ENCODE measurements around the gene MPST.

MPST gene

DNA sequence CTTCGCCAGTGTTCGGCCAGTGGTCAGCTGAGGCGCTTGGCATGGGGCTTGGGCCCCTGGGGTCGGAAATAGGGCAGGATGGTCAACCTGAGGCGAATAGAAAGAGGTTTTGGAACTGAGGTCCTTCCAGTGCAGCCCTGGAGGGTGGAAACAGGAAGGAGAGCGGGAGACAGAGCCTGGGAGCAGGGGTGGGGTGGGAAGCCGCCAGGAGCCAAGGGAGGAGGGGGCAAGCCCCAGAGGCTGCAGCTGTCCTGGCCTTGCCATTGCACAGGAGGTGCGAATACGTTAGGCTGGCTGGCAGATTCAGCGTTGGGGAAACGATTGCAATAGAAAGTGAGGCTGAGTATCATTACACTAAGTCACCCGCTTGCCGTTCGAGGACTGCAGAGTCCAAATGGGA is 18.1 kb downstream of the MPST start:
- Histone ChIP-seq H3K4me2 (ENCODE audit: low read length) (no peak overlapping the region), H3K27me3 (ENCODE audit: control insufficient read depth, low read length) (peaks cover 28% of the 10 kb centered on the region), H3K4me1 (ENCODE audit: control insufficient read depth, low read length) (no peaks in the 10 kb centered on the region), H3K4me3 (ENCODE audit: low read length) (no peak overlapping the region), H3K9me2 (replicated peaks; ENCODE audit: control insufficient read depth, low read length) (no peaks in the 10 kb centered on the region), H3F3A (ENCODE audit: control insufficient read depth, insufficient read depth) (no peaks in the 10 kb centered on the region), H3K79me2 (ENCODE audit: control insufficient read depth, low read length) (no peaks in the 10 kb centered on the region), H3K9me3 (ENCODE audit: control insufficient read depth, insufficient read depth, low read length) (no peaks in the 10 kb centered on the region), H3K27ac (ENCODE audit: low read depth, low read length) (no peak overlapping the region), H3K36me3 (ENCODE audit: control insufficient read depth, low read length) (no peaks in the 10 kb centered on the region), H4K20me1 (ENCODE audit: control insufficient read depth, insufficient read depth, low read depth, low read length) (no peaks in the 10 kb centered on the region)
- no peak for TF ChIP-seq EZH2phosphoT487 (IDR thresholded peaks at IDR 0.05; ENCODE audit: borderline replicate concordance, low read length)
- TF ChIP-seq, protein P1, sequence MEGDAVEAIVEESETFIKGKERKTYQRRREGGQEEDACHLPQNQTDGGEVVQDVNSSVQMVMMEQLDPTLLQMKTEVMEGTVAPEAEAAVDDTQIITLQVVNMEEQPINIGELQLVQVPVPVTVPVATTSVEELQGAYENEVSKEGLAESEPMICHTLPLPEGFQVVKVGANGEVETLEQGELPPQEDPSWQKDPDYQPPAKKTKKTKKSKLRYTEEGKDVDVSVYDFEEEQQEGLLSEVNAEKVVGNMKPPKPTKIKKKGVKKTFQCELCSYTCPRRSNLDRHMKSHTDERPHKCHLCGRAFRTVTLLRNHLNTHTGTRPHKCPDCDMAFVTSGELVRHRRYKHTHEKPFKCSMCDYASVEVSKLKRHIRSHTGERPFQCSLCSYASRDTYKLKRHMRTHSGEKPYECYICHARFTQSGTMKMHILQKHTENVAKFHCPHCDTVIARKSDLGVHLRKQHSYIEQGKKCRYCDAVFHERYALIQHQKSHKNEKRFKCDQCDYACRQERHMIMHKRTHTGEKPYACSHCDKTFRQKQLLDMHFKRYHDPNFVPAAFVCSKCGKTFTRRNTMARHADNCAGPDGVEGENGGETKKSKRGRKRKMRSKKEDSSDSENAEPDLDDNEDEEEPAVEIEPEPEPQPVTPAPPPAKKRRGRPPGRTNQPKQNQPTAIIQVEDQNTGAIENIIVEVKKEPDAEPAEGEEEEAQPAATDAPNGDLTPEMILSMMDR (IDR thresholded peaks at IDR 0.05; ENCODE audit: low read depth, low read length, poor library complexity, severe bottlenecking), result no peak

DNA sequence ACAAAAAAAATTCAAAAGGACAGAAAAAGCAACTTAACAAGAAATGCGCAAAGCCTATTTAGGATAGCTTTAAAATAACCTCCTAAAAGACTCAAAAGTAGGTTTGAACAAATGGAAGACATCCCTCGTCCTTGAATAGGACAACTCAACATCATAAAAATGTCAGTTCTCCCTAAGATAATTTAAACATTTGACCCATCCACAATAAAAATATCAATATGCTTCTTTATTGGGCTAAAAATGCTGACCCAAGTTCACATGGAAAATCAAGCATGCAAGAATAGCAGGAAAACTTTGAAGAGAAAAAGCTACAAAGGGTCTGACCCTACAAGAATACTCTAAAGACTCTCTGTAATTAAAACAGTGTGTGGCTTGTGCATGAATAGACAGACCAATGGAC is 19.9 kb downstream of the MPST start:
- Histone ChIP-seq H3K27ac (ENCODE audit: low read depth, low read length) (no peak overlapping the region), H3K79me2 (ENCODE audit: control insufficient read depth, low read length) (no peaks in the 10 kb centered on the region), H3K36me3 (ENCODE audit: control insufficient read depth, low read length) (no peaks in the 10 kb centered on the region), H4K20me1 (ENCODE audit: control insufficient read depth, insufficient read depth, low read depth, low read length) (no peaks in the 10 kb centered on the region), H3K27me3 (ENCODE audit: control insufficient read depth, low read length) (peaks cover 36% of the 10 kb centered on the region), H3F3A (ENCODE audit: control insufficient read depth, insufficient read depth) (no peaks in the 10 kb centered on the region), H3K4me2 (ENCODE audit: low read length) (no peak overlapping the region), H3K9me3 (ENCODE audit: control insufficient read depth, insufficient read depth, low read length) (no peaks in the 10 kb centered on the region), H3K4me1 (ENCODE audit: control insufficient read depth, low read length) (peaks cover 3% of the 10 kb centered on the region; the same call in 1 of the 2 replicates), H3K4me3 (ENCODE audit: low read length) (no peak overlapping the region), H3K9me2 (replicated peaks; ENCODE audit: control insufficient read depth, low read length) (no peaks in the 10 kb centered on the region)
- TF ChIP-seq, protein P1 (IDR thresholded peaks at IDR 0.05; ENCODE audit: low read depth, low read length, poor library complexity, severe bottlenecking), result no peak
- no peak for TF ChIP-seq EZH2phosphoT487 (IDR thresholded peaks at IDR 0.05; ENCODE audit: borderline replicate concordance, low read length)

DNA sequence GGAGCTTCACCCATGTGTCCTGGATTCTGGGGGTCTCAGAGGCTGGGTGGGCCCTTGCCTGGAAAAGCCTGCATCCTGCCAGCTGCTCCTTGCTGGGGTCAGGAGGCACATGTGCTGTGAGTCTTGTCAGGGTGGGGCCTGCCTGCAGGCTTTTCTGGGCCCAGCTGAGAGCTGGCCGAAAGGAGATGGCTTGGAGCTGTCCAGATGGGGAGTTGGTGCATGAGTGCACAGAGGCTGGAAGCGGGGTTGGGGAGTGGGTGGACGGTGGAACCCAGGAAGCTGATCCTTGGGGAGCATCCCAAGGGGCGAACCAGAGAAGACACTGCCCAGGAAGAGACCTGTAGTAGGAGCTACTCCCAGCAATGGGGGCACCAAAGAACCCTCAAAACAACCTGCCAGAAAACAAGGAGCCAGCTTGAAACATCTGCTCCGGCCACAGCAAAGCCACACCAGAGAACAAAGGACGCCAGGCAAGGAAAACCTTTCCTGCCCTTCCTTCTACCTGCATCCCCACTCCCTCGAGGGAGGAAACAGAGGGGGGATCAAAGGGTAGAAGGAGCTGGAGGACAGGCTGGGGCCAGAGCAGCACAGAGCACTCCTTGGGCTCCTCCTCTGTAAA is 23.8 kb downstream of the MPST start:
- Histone ChIP-seq H4K20me1 (ENCODE audit: control insufficient read depth, insufficient read depth, low read depth, low read length) (no peaks in the 10 kb centered on the region), H3K27me3 (ENCODE audit: control insufficient read depth, low read length) (peaks cover 33% of the 10 kb centered on the region), H3K79me2 (ENCODE audit: control insufficient read depth, low read length) (no peaks in the 10 kb centered on the region), H3F3A (ENCODE audit: control insufficient read depth, insufficient read depth) (no peaks in the 10 kb centered on the region), H3K9me2 (replicated peaks; ENCODE audit: control insufficient read depth, low read length) (no peaks in the 10 kb centered on the region), H3K9me3 (ENCODE audit: control insufficient read depth, insufficient read depth, low read length) (no peaks in the 10 kb centered on the region), H3K4me3 (ENCODE audit: low read length) (no peak overlapping the region), H3K4me2 (ENCODE audit: low read length) (no peak overlapping the region), H3K27ac (ENCODE audit: low read depth, low read length) (no peak overlapping the region), H3K4me1 (ENCODE audit: control insufficient read depth, low read length) (peaks cover 8% of the 10 kb centered on the region; the same call in 1 of the 2 replicates), H3K36me3 (ENCODE audit: control insufficient read depth, low read length) (no peaks in the 10 kb centered on the region)
- no peak for TF ChIP-seq EZH2phosphoT487 (IDR thresholded peaks at IDR 0.05; ENCODE audit: borderline replicate concordance, low read length)

DNA sequence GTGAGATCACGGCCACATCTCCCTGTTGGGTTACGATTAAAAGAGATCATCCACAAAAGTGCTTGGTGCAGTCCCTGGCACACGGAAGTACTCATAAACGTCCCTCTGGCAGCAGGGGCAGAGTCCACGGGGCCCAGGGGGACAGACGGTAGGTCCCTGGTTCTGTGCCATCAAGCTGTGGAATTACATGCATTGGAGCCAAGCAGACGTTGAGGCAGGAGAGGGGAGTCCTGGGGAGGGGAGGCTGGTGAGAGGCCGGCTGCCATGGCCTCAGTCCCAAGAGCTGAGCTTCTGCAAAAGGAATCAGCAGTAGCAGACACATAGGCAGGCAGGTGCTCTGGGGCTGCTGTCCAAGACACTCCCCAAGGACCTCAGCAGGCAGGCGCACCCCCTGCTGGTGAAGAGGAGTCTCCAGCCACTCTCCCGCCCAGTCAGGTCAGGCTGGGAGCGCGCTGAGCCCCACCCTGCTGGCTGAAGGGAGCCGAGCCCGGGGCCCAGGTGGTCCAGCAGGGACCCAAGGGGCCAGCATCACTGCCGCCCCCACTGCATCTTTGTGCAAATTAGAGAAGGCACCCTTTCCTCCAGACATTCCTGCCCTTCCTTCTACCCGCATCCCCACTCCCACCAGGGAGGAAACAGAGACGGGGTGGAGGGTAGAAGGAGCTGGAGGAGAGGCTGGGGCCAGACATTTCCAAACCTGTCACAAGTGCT is 24.4 kb downstream of the MPST start:
- Histone ChIP-seq H3K27me3 (ENCODE audit: control insufficient read depth, low read length) (peaks cover 33% of the 10 kb centered on the region), H3K4me3 (ENCODE audit: low read length) (no peak overlapping the region), H3K36me3 (ENCODE audit: control insufficient read depth, low read length) (no peaks in the 10 kb centered on the region), H3K27ac (ENCODE audit: low read depth, low read length) (no peak overlapping the region), H3K4me2 (ENCODE audit: low read length) (no peak overlapping the region), H3K9me2 (replicated peaks; ENCODE audit: control insufficient read depth, low read length) (no peaks in the 10 kb centered on the region), H3F3A (ENCODE audit: control insufficient read depth, insufficient read depth) (no peaks in the 10 kb centered on the region), H3K79me2 (ENCODE audit: control insufficient read depth, low read length) (no peaks in the 10 kb centered on the region), H4K20me1 (ENCODE audit: control insufficient read depth, insufficient read depth, low read depth, low read length) (no peaks in the 10 kb centered on the region), H3K4me1 (ENCODE audit: control insufficient read depth, low read length) (peaks cover 8% of the 10 kb centered on the region; the same call in 1 of the 2 replicates), H3K9me3 (ENCODE audit: control insufficient read depth, insufficient read depth, low read length) (no peaks in the 10 kb centered on the region)
- TF ChIP-seq, protein P1 (IDR thresholded peaks at IDR 0.05; ENCODE audit: low read depth, low read length, poor library complexity, severe bottlenecking), result peak; percentile 85
- TF ChIP-seq EZH2phosphoT487 (IDR thresholded peaks at IDR 0.05; ENCODE audit: borderline replicate concordance, low read length), result no peak
